Smooth muscle cell (in vitro differentiated cells): ENCODE data around the gene ZNF823. TPM values are rescaled to one million over a fixed set of nuclear protein-coding genes. Genes with fewer than 3 reads are reported as not detected.

Experiments
- DNase-seq: peaks from one replicate; lab custom pipeline; 2025; ENCODE audit not compliant: unreplicated experiment; lab: John Stamatoyannopoulos, UW
- H2AFZ ChIP-seq: fragments of 200-600 bp; sonication (generic); 2 replicates; pipeline ENCODE4 v1.6.0; 2016; ENCODE audit warnings: antibody characterized with exemption, low read depth, mild to moderate bottlenecking
- H3F3A ChIP-seq: fragments of 200-600 bp; sonication (generic); 2 replicates; pipeline ENCODE4 v1.6.0; 2017; ENCODE audit warnings: antibody characterized with exemption, low read depth
- H3K27ac ChIP-seq: fragments of 200-600 bp; sonication (generic); 2 replicates; pipeline ENCODE4 v1.5.1; 2016; ENCODE audit warnings: low read depth, mild to moderate bottlenecking
- H3K27me3 ChIP-seq: fragments of 200-600 bp; sonication (generic); 2 replicates; pipeline ENCODE4 v1.6.1; 2016; ENCODE audit warnings: low read depth, mild to moderate bottlenecking
- H3K36me3 ChIP-seq: fragments of 200-600 bp; sonication (generic); 2 replicates; pipeline ENCODE4 v1.5.1; 2016; ENCODE audit warnings: low read depth
- H3K4me1 ChIP-seq: fragments of 200-600 bp; sonication (generic); 2 replicates; pipeline ENCODE4 v1.5.1; 2016; ENCODE audit warnings: low read depth
- H3K4me2 ChIP-seq: fragments of 200-600 bp; sonication (generic); 2 replicates; pipeline ENCODE4 v1.6.0; 2016; ENCODE audit warnings: mild to moderate bottlenecking
- H3K4me3 ChIP-seq: fragments of 200-600 bp; sonication (generic); 2 replicates; pipeline ENCODE4 v1.5.1; 2016; ENCODE audit warnings: mild to moderate bottlenecking
- H3K79me2 ChIP-seq: fragments of 200-600 bp; sonication (generic); 2 replicates; pipeline ENCODE4 v1.6.0; 2016; ENCODE audit warnings: low read depth, mild to moderate bottlenecking
- H3K9ac ChIP-seq: fragments of 200-600 bp; sonication (generic); 2 replicates; pipeline ENCODE4 v1.6.0; 2016; ENCODE audit warnings: low read depth
- H3K9me3 ChIP-seq: fragments of 200-600 bp; sonication (generic); replicated peaks from 2 replicates; pipeline ENCODE4 v1.5.1; 2016; ENCODE audit warnings: low read depth
- H4K20me1 ChIP-seq: fragments of 200-600 bp; sonication (generic); 2 replicates; pipeline ENCODE4 v1.6.0; 2016; ENCODE audit warnings: low read depth
- CTCF ChIP-seq: fragments of 200-600 bp; sonication (generic); IDR thresholded peaks from 2 replicates; pipeline ENCODE4 v1.5.1; 2017; ENCODE audit warnings: borderline replicate concordance, mild to moderate bottlenecking, antibody characterized with exemption; ENCODE audit not compliant: insufficient read depth, poor library complexity, severe bottlenecking
- WGBS: methylation state at CpG from one replicate; pipeline ENCODE4 v1.1.7; 2016; ENCODE audit warnings: low lambda C conversion rate; 5-methylcytosine and 5-hydroxymethylcytosine counted together
- polyA plus RNA-seq: library from polyadenylated mRNA; unstranded; fragments of >200 nt; fragmentation: Nextera tagmentation; extraction: Ambion mirVana; gene quantifications from 2 replicates; pipeline ENCODE4 v1.2.1, GENCODE V29; 2016
- total RNA-seq: library from RNA; depleted of rRNA; stranded (reverse); fragments of >200 nt; gene quantifications from 2 replicates; pipeline ENCODE4 v1.2.3, GENCODE V29; 2014

Gene ZNF823
- total and polyA plus RNA-seq, 2 experiments from 2014 or later, result 1.0 to 5.7 TPM

- no peaks in the 10 kb centered on the region for H4K20me1 ChIP-seq
- DNase-seq, result no peak
- no peak for TF ChIP-seq CTCF
- H3K27ac ChIP-seq, result no peak overlapping the region
- H3K4me1 ChIP-seq, result no peaks in the 10 kb centered on the region
- no peaks in the 10 kb centered on the region for H3K27me3 ChIP-seq
- no peak overlapping the region for H2AFZ ChIP-seq
- H3K4me2 ChIP-seq, result no peak overlapping the region
- H3K36me3 ChIP-seq, result no peaks in the 10 kb centered on the region
- no peak overlapping the region for H3K4me3 ChIP-seq
- no peaks in the 10 kb centered on the region for H3K9me3 ChIP-seq
- WGBS, result 87% methylated on average over 3 of the region's 3 CpGs
- no peaks in the 10 kb centered on the region for H3K79me2 ChIP-seq
- H3F3A ChIP-seq, result no peaks in the 10 kb centered on the region
- H3K9ac ChIP-seq, result no peak overlapping the region
These were observed 30.3 kb downstream of the ZNF823 start for GRCh38 chr19:11708457-11708856.

GRCh38 chr19:11705474-11705873, 33.3 kb downstream of the ZNF823 start:
- H3K79me2 ChIP-seq, result no peaks in the 10 kb centered on the region

GRCh38 chr19:11704626-11705025, 34.1 kb downstream of the ZNF823 start:
- Histone ChIP-seq H3K36me3 (no peaks in the 10 kb centered on the region), H3K4me1 (no peaks in the 10 kb centered on the region), H3K4me3 (no peak overlapping the region), H3F3A (no peaks in the 10 kb centered on the region), H3K9me3 (no peaks in the 10 kb centered on the region), H3K9ac (no peak overlapping the region), H3K27ac (no peak overlapping the region), H4K20me1 (no peaks in the 10 kb centered on the region), H2AFZ (no peak overlapping the region), H3K27me3 (no peaks in the 10 kb centered on the region), H3K79me2 (no peaks in the 10 kb centered on the region), H3K4me2 (no peak overlapping the region)
- DNase-seq, result no peak
- TF ChIP-seq CTCF, result no peak
- WGBS, result 90% methylated on average over 2 of the region's 2 CpGs

More at GRCh38 chr19:11705474-11705873, 33.3 kb downstream of the ZNF823 start:
- Histone ChIP-seq H3K4me1 (no peaks in the 10 kb centered on the region), H3K36me3 (no peaks in the 10 kb centered on the region), H3F3A (no peaks in the 10 kb centered on the region), H3K4me2 (no peak overlapping the region), H3K4me3 (no peak overlapping the region), H3K27me3 (no peaks in the 10 kb centered on the region), H3K9me3 (no peaks in the 10 kb centered on the region), H3K9ac (no peak overlapping the region), H3K27ac (no peak overlapping the region), H2AFZ (no peak overlapping the region), H4K20me1 (no peaks in the 10 kb centered on the region)
- no peak for TF ChIP-seq CTCF
- WGBS, result 94% methylated on average over 3 of the region's 3 CpGs
- no peak for DNase-seq
